A673 (cell line): Measurements from ENCODE around the gene HNRNPUL1. TPM values are rescaled to one million over a fixed set of nuclear protein-coding genes. Genes with fewer than 3 reads are reported as not detected.

Experiments used
- BruUV-seq: library from RNA; stranded (reverse); fragments of 400-500 nt; replicated peaks from 2 replicates; lab custom pipeline; 2021; lab: Mats Ljungman, UMichigan
- CTCF ChIA-PET: fragments of 300-600 bp; sonication (Branson Sonifier 250); formaldehyde crosslinking; loops from one replicate; lab custom pipeline; 2022; ENCODE audit warnings: antibody characterized with exemption; lab: Charles Lee
- POLR2A ChIA-PET: fragments of 300-600 bp; sonication (Branson Sonifier 250); formaldehyde crosslinking; loops from one replicate; lab custom pipeline; 2022; ENCODE audit warnings: antibody characterized with exemption; ENCODE audit not compliant: low non-redundant PET; lab: Charles Lee
- DNase-seq: peaks from one replicate; pipeline ENCODE4 v3.0.0-alpha.2; 2015; ENCODE audit warnings: low spot score
- H3K27ac ChIP-seq: fragments of 200-600 bp; sonication (generic); 2 replicates; pipeline ENCODE4 v1.5.1; 2016; ENCODE audit warnings: mixed run types, low read depth, mild to moderate bottlenecking, mixed read lengths, antibody characterized with exemption, low read length; ENCODE audit not compliant: poor library complexity, severe bottlenecking
- H3K27me3 ChIP-seq: fragments of 200-600 bp; sonication (generic); replicated peaks from 2 replicates; pipeline ENCODE4 v1.6.1; 2017; ENCODE audit warnings: mixed run types, low read depth, mild to moderate bottlenecking, mixed read lengths, antibody characterized with exemption, low read length; ENCODE audit not compliant: insufficient read depth, poor library complexity
- H3K36me3 ChIP-seq: fragments of 200-600 bp; sonication (generic); 2 replicates; pipeline ENCODE4 v1.6.1; 2016; ENCODE audit warnings: mixed run types, mild to moderate bottlenecking, mixed read lengths, antibody characterized with exemption, low read length; ENCODE audit not compliant: insufficient read depth, poor library complexity, severe bottlenecking
- H3K4me1 ChIP-seq: fragments of 200-600 bp; sonication (generic); 2 replicates; pipeline ENCODE4 v1.6.1; 2017; ENCODE audit warnings: mixed run types, mild to moderate bottlenecking, mixed read lengths, antibody characterized with exemption, low read length; ENCODE audit not compliant: insufficient read depth, poor library complexity, severe bottlenecking
- H3K4me3 ChIP-seq: fragments of 200-600 bp; sonication (generic); 2 replicates; pipeline ENCODE4 v1.5.1; 2016; ENCODE audit warnings: low read depth, mixed run types, mild to moderate bottlenecking, mixed read lengths, low read length; ENCODE audit not compliant: poor library complexity, severe bottlenecking
- H3K9me3 ChIP-seq: fragments of 200-600 bp; sonication (generic); 2 replicates; pipeline ENCODE4 v1.6.1; 2016; ENCODE audit warnings: mixed run types, low read depth, mild to moderate bottlenecking, mixed read lengths, antibody characterized with exemption, low read length; ENCODE audit not compliant: poor library complexity, severe bottlenecking
- EZH2 ChIP-seq: fragments of 200-600 bp; sonication (generic); IDR thresholded peaks from 2 replicates; pipeline ENCODE4 v1.6.1; 2017; ENCODE audit warnings: borderline replicate concordance, low read depth, mild to moderate bottlenecking, mixed read lengths, antibody characterized with exemption, low read length; ENCODE audit not compliant: poor library complexity, severe bottlenecking
- intact Hi-C: fragments of 100-400 bp; cut with micrococcal nuclease; formaldehyde crosslinking; loops from one replicate; pipeline ENCODE4 v1.10.0; 2022; ENCODE audit not compliant: unreplicated experiment
- total RNA-seq: library from RNA; stranded (reverse); gene quantifications from 2 replicates; pipeline ENCODE4 v1.2.3, GENCODE V29; 2021
- TF ChIP-seq, protein P1 (sequence below): fragments of 300-800, 200-600 bp; sonication (generic); conservative IDR thresholded peaks from 2 replicates; pipeline ENCODE4 v1.5.1; 2017; ENCODE audit warnings: low read depth, mild to moderate bottlenecking, antibody characterized with exemption, low read length, moderate library complexity, mixed read lengths

Gene HNRNPUL1
- total RNA-seq, 1 experiment from 2014 or later: 344 TPM

DNA sequence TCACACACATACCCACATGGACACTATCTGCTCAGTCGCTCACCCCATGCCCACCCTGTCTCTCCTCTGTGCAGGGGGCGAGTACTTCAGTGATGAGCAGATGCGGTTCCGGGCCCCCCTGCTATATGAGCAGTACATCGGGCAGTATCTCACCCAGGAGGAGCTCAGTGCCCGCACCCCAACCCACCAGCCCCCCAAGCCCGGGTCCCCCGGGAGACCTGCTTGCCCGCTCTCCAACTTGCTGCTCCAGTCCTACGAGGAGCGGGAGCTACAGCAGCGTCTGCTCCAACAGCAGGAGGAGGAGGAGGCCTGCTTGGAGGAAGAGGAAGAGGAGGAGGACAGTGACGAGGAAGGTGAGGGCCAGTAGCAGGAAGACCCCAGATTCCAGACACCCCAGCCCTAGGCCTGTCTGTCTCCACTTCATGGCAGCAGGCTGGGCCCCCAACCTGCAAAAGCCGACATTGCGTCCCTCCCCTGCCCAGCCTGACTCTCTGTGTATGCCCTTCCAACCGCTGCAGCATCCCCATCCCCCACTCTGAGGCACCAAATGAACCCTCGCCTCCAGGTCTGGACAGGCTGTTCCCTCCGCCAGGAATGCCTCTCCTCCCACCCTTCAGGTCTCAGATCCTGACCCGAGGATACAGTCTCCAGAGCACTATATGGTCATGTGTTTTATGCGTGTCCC, 55.5 kb downstream of the HNRNPUL1 start:
- TF ChIP-seq, protein P1, sequence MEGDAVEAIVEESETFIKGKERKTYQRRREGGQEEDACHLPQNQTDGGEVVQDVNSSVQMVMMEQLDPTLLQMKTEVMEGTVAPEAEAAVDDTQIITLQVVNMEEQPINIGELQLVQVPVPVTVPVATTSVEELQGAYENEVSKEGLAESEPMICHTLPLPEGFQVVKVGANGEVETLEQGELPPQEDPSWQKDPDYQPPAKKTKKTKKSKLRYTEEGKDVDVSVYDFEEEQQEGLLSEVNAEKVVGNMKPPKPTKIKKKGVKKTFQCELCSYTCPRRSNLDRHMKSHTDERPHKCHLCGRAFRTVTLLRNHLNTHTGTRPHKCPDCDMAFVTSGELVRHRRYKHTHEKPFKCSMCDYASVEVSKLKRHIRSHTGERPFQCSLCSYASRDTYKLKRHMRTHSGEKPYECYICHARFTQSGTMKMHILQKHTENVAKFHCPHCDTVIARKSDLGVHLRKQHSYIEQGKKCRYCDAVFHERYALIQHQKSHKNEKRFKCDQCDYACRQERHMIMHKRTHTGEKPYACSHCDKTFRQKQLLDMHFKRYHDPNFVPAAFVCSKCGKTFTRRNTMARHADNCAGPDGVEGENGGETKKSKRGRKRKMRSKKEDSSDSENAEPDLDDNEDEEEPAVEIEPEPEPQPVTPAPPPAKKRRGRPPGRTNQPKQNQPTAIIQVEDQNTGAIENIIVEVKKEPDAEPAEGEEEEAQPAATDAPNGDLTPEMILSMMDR: no peak
- TF ChIP-seq EZH2: no peak
- ChIA-PET CTCF (no interaction called here), POLR2A (no interaction called here)
- no TSS peak for BruUV-seq
- H3K27me3 ChIP-seq: no peaks in the 10 kb centered on the region
- peaks cover 9% of the 10 kb centered on the region for H3K4me1 ChIP-seq
- H3K4me3 ChIP-seq: no peak overlapping the region
- no peak for DNase-seq
- no peak overlapping the region for H3K27ac ChIP-seq
- peaks cover 67% of the 10 kb centered on the region for H3K36me3 ChIP-seq
- no peaks in the 10 kb centered on the region for H3K9me3 ChIP-seq
- intact Hi-C loops: no loop called here

DNA sequence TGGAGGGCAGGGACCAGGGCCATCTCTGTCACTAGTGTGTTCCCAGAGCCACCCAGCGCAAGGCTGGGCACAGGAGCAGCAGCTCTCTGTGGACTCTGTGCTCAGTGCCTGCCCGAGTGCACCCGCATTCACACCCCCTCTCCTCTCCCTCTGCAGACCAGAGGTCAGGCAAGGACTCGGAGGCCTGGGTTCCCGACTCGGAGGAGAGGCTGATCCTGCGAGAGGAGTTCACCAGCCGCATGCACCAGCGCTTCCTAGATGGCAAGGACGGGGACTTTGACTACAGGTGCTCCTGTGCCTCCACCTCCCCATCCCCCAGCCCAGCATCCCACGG, 56.0 kb downstream of the HNRNPUL1 start:
- Histone ChIP-seq H3K27ac (no peak overlapping the region), H3K4me1 (peaks cover 9% of the 10 kb centered on the region), H3K9me3 (no peaks in the 10 kb centered on the region), H3K4me3 (no peak overlapping the region), H3K36me3 (peaks cover 66% of the 10 kb centered on the region), H3K27me3 (no peaks in the 10 kb centered on the region)
- intact Hi-C loops: no loop called here
- ChIA-PET POLR2A (interaction anchor here (0.6 kb wide), 1 partner anchor 644 kb away, joined by 3 read pairs; no protein-coding TSS in a partner anchor), CTCF (no interaction called here)
- BruUV-seq: no TSS peak
- no peak for TF ChIP-seq EZH2
- TF ChIP-seq, protein P1: no peak
- no peak for DNase-seq

DNA sequence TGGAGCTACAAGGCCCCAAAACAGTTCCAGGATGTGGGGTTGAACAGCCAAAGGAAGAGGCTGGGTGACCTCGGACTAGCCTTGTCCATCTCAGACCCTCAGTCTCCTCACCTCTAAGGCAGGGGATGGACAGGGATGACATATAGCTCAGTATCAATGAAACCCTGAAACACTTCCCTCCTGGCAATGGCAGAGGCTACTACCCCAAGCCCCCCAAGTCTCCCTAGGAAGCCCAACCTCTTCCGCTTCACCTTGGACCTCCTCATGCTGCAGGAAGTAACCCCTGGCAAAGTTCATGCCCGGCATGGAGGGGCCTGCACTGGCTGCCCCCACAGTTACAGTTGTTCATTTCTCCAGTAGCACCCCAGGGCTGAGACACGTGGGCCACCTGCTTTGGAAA, 56.4 kb downstream of the HNRNPUL1 start:
- CTCF ChIA-PET: no interaction called here
- peaks cover 66% of the 10 kb centered on the region for H3K36me3 ChIP-seq
- H3K27me3 ChIP-seq: no peaks in the 10 kb centered on the region
- H3K9me3 ChIP-seq: no peaks in the 10 kb centered on the region
- H3K4me3 ChIP-seq: no peak overlapping the region
- no peak for DNase-seq
- peaks cover 10% of the 10 kb centered on the region for H3K4me1 ChIP-seq
- POLR2A ChIA-PET: interaction anchor here (0.6 kb wide), 1 partner anchor 644 kb away, joined by 3 read pairs; no protein-coding TSS in a partner anchor
- TF ChIP-seq, protein P1: no peak
- TF ChIP-seq EZH2: no peak
- no TSS peak for BruUV-seq
- no peak overlapping the region for H3K27ac ChIP-seq
- intact Hi-C loops: no loop called here
